H9 (cell line): ENCODE data around the gene PLEKHA7. TPM values are rescaled to one million over a fixed set of nuclear protein-coding genes. Genes with fewer than 3 reads are reported as not detected.

Source experiments
- DNase-seq: peaks from one replicate; pipeline ENCODE4 v3.0.0-alpha.2; 2017
- H2AFZ ChIP-seq: one replicate; pipeline ENCODE4 v1.6.1; 2013; ENCODE audit warnings: mild to moderate bottlenecking, low read length, control low read depth, moderate library complexity
- H2AK5ac ChIP-seq: 2 replicates; pipeline ENCODE4 v1.6.1; 2013; ENCODE audit warnings: low read length, control low read depth, mixed read lengths; ENCODE audit not compliant: insufficient read length
- H2BK120ac ChIP-seq: one replicate; pipeline ENCODE4 v1.6.1; 2013; ENCODE audit warnings: low read depth, mild to moderate bottlenecking, low read length, control low read depth, inconsistent platforms; ENCODE audit not compliant: poor library complexity, severe bottlenecking
- H2BK12ac ChIP-seq: 2 replicates; pipeline ENCODE4 v1.6.1; 2013; ENCODE audit warnings: low read length, control low read depth, mixed read lengths, low read depth; ENCODE audit not compliant: insufficient read length
- H2BK15ac ChIP-seq: 2 replicates; pipeline ENCODE4 v1.6.1; 2013; ENCODE audit warnings: low read depth, low read length, control low read depth
- H2BK20ac ChIP-seq: one replicate; pipeline ENCODE4 v1.6.1; 2013; ENCODE audit warnings: low read depth, mild to moderate bottlenecking, low read length, control low read depth, inconsistent platforms; ENCODE audit not compliant: poor library complexity, severe bottlenecking
- H2BK5ac ChIP-seq: 2 replicates; pipeline ENCODE4 v1.6.1; 2013; ENCODE audit warnings: low read length, control low read depth, mixed read lengths; ENCODE audit not compliant: insufficient read length
- H3K14ac ChIP-seq: 2 replicates; pipeline ENCODE4 v1.6.1; 2013; ENCODE audit warnings: low read length, control low read depth; ENCODE audit not compliant: insufficient read depth
- H3K18ac ChIP-seq: 2 replicates; pipeline ENCODE4 v1.6.1; 2013; ENCODE audit warnings: low read depth, mild to moderate bottlenecking, mixed read lengths, low read length, control low read depth; ENCODE audit not compliant: insufficient read length
- H3K23ac ChIP-seq: 2 replicates; pipeline ENCODE4 v1.6.1; 2013; ENCODE audit warnings: low read length, control low read depth, mixed read lengths, low read depth; ENCODE audit not compliant: insufficient read length
- H3K23me2 ChIP-seq: 2 replicates; pipeline ENCODE4 v1.6.1; 2013; ENCODE audit warnings: low read depth, mild to moderate bottlenecking, mixed read lengths, low read length, control low read depth; ENCODE audit not compliant: insufficient read length, poor library complexity, severe bottlenecking
- H3K27ac ChIP-seq: 2 replicates; pipeline ENCODE4 v1.5.1; 2013; ENCODE audit warnings: low read length, control low read depth, mixed read lengths, low read depth; ENCODE audit not compliant: insufficient read length
- H3K27me3 ChIP-seq: 2 replicates; pipeline ENCODE4 v1.6.1; 2013; ENCODE audit warnings: low read length, control low read depth, inconsistent platforms; ENCODE audit not compliant: insufficient read depth
- H3K4ac ChIP-seq: 2 replicates; pipeline ENCODE4 v1.6.1; 2013; ENCODE audit warnings: low read depth, mild to moderate bottlenecking, control low read depth, inconsistent platforms, low read length, moderate library complexity
- H3K4me1 ChIP-seq: 2 replicates; pipeline ENCODE4 v1.6.1; 2013; ENCODE audit warnings: low read length, control low read depth, inconsistent platforms; ENCODE audit not compliant: insufficient read depth
- H3K4me2 ChIP-seq: 2 replicates; pipeline ENCODE4 v1.6.1; 2013; ENCODE audit warnings: low read length, control low read depth, mixed read lengths; ENCODE audit not compliant: insufficient read length, insufficient read depth
- H3K56ac ChIP-seq: 2 replicates; pipeline ENCODE4 v1.6.1; 2013; ENCODE audit warnings: low read depth, mild to moderate bottlenecking, mixed read lengths, low read length, control low read depth; ENCODE audit not compliant: insufficient read length
- H3K79me1 ChIP-seq: 2 replicates; pipeline ENCODE4 v1.6.1; 2013; ENCODE audit warnings: low read depth, mild to moderate bottlenecking, moderate library complexity, low read length, control low read depth, inconsistent platforms; ENCODE audit not compliant: insufficient read depth, poor library complexity, severe bottlenecking
- H3K79me2 ChIP-seq: 2 replicates; pipeline ENCODE4 v1.6.1; 2013; ENCODE audit warnings: low read length, control low read depth, inconsistent platforms; ENCODE audit not compliant: insufficient read depth
- H3K9ac ChIP-seq: 2 replicates; pipeline ENCODE4 v1.6.1; 2013; ENCODE audit warnings: low read length, control low read depth, mixed read lengths; ENCODE audit not compliant: insufficient read length; ENCODE audit errors: extremely low read depth
- H3K9me3 ChIP-seq: one replicate; pipeline ENCODE4 v1.6.1; 2013; ENCODE audit warnings: low read depth, low read length, inconsistent platforms; ENCODE audit not compliant: control insufficient read depth
- H3T11ph ChIP-seq: one replicate; pipeline ENCODE4 v1.6.1; 2013; ENCODE audit warnings: mild to moderate bottlenecking, low read length, control low read depth, inconsistent platforms
- H4K20me1 ChIP-seq: one replicate; pipeline ENCODE4 v1.6.1; 2013; ENCODE audit not compliant: control insufficient read depth, insufficient read length, insufficient read depth
- H4K5ac ChIP-seq: 2 replicates; pipeline ENCODE4 v1.6.1; 2013; ENCODE audit warnings: low read depth, mild to moderate bottlenecking, mixed read lengths, low read length, control low read depth; ENCODE audit not compliant: insufficient read length
- H4K8ac ChIP-seq: replicated peaks from 2 replicates; pipeline ENCODE4 v1.6.1; 2013; ENCODE audit warnings: low read length, control low read depth, mixed read lengths, low read depth; ENCODE audit not compliant: insufficient read length
- H4K91ac ChIP-seq: 2 replicates; pipeline ENCODE4 v1.6.1; 2013; ENCODE audit warnings: low read depth, mild to moderate bottlenecking, moderate library complexity, mixed read lengths, low read length, control low read depth; ENCODE audit not compliant: insufficient read length
- H3K27ac Mint-ChIP-seq, 3 experiments: 2 replicates in 2 of 3; 3 replicates in 1 of 3; pipeline ENCODE4 v1.8.0; 2020 to 2021; ENCODE audit warnings: mixed read lengths in 3 of 3, mild to moderate bottlenecking in 1 of 3, moderate library complexity in 1 of 3
- H3K27me3 Mint-ChIP-seq: 2 replicates; pipeline ENCODE4 v1.8.0; 2021; ENCODE audit warnings: low read depth, mild to moderate bottlenecking, moderate library complexity, mixed read lengths
- H3K36me3 Mint-ChIP-seq, 3 experiments: 2 replicates in 2 of 3; 3 replicates in 1 of 3; pipeline ENCODE4 v1.8.0; 2020 to 2021; ENCODE audit warnings: low read depth in 3 of 3, mixed read lengths in 3 of 3; ENCODE audit not compliant: insufficient read depth in 1 of 3
- H3K4me1 Mint-ChIP-seq, 2 experiments: 2 replicates each; pipeline ENCODE4 v1.8.0; 2020; ENCODE audit warnings: mixed read lengths in 2 of 2
- H3K4me3 Mint-ChIP-seq, 2 experiments: 2 replicates in 1 of 2; 3 replicates in 1 of 2; pipeline ENCODE4 v1.8.0; 2020 to 2021; ENCODE audit warnings: mild to moderate bottlenecking in 2 of 2, mixed read lengths in 2 of 2, moderate library complexity in 1 of 2
- H3K9me3 Mint-ChIP-seq, 2 experiments: 2 replicates in 1 of 2; 3 replicates in 1 of 2; pipeline ENCODE4 v1.8.0; 2020; ENCODE audit warnings: mild to moderate bottlenecking in 2 of 2, mixed read lengths in 2 of 2, moderate library complexity in 1 of 2
- WGBS: extraction: QIAGEN DNeasy Blood & Tissue Kit; methylation state at CpG from one replicate; pipeline ENCODE4 v1.1.7; 2013; ENCODE audit warnings: missing lambda C conversion rate, low lambda C conversion rate, mixed read lengths; ENCODE audit not compliant: insufficient read length; ENCODE audit errors: extremely low coverage; 5-methylcytosine and 5-hydroxymethylcytosine counted together
- total RNA-seq: library from RNA; stranded (reverse); gene quantifications from 2 replicates; pipeline ENCODE4 v1.2.1, GENCODE V29; 2021
- TF ChIP-seq, protein P1 (sequence below): fragments of 200-600 bp; sonication (generic); conservative IDR thresholded peaks from 3 replicates; pipeline ENCODE4 v1.8.0; 2021; ENCODE audit warnings: antibody characterized with exemption, mild to moderate bottlenecking

The PLEKHA7 gene
- total RNA-seq, 1 experiment from 2014 or later = 21.0 TPM

DNA sequence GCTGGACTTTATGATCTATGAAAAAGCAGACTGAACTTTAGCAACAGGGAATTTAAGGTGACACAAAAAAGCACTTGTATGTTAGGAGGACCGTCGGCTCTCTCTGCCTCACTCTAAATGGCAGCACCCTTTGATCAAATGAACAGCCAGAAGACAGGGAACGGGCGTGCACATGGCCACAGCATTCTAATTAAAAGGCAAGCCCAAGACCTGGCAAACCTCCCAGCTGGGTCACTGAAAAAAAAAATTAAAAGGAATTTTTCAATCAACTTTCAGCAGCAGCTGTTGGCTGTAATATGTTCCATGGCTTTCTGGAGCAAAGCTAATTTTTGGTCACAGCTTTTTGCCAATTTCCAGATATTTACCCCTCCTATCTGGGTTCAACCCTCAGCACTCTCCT, 159.2 kb downstream of the PLEKHA7 start:
- no peaks in the 10 kb centered on the region for H3K4me1 ChIP-seq
- H3K9me3 ChIP-seq = no peaks in the 10 kb centered on the region
- no peak overlapping the region for H2BK20ac ChIP-seq
- H3K14ac ChIP-seq = no peak overlapping the region
- H3K9ac ChIP-seq = no peak overlapping the region
- DNase-seq = no peak
- H3K27ac Mint-ChIP-seq = no peak overlapping the region; a peak in 2 of 7 replicates
- H3K9me3 Mint-ChIP-seq = no peaks in the 10 kb centered on the region
- peaks cover 4% of the 10 kb centered on the region in 2 experiments for H3K4me1 Mint-ChIP-seq
- H3K79me2 ChIP-seq = no peaks in the 10 kb centered on the region
- H2BK12ac ChIP-seq = no peak overlapping the region
- no peaks in the 10 kb centered on the region for H3K27me3 Mint-ChIP-seq
- no peak overlapping the region for H3K4me2 ChIP-seq
- H3K56ac ChIP-seq = no peak overlapping the region
- no peaks in the 10 kb centered on the region for H3K27me3 ChIP-seq
- H4K8ac ChIP-seq = no peak overlapping the region
- H3K4me3 Mint-ChIP-seq = no peak overlapping the region
- no peaks in the 10 kb centered on the region for H3K79me1 ChIP-seq
- H2BK15ac ChIP-seq = no peak overlapping the region
- H3K27ac ChIP-seq = no peak overlapping the region
- no peak overlapping the region for H3K23ac ChIP-seq
- H3T11ph ChIP-seq = no peak overlapping the region
- H2AFZ ChIP-seq = no peak overlapping the region
- H4K5ac ChIP-seq = no peak overlapping the region
- no peak overlapping the region for H2BK120ac ChIP-seq
- TF ChIP-seq, protein P1, sequence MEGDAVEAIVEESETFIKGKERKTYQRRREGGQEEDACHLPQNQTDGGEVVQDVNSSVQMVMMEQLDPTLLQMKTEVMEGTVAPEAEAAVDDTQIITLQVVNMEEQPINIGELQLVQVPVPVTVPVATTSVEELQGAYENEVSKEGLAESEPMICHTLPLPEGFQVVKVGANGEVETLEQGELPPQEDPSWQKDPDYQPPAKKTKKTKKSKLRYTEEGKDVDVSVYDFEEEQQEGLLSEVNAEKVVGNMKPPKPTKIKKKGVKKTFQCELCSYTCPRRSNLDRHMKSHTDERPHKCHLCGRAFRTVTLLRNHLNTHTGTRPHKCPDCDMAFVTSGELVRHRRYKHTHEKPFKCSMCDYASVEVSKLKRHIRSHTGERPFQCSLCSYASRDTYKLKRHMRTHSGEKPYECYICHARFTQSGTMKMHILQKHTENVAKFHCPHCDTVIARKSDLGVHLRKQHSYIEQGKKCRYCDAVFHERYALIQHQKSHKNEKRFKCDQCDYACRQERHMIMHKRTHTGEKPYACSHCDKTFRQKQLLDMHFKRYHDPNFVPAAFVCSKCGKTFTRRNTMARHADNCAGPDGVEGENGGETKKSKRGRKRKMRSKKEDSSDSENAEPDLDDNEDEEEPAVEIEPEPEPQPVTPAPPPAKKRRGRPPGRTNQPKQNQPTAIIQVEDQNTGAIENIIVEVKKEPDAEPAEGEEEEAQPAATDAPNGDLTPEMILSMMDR = no peak
- no peaks in the 10 kb centered on the region for H3K23me2 ChIP-seq
- no CpG with 5 or more reads among the region's 4 CpGs for WGBS
- no peak overlapping the region for H2BK5ac ChIP-seq
- H3K4ac ChIP-seq = no peak overlapping the region
- no peak overlapping the region for H2AK5ac ChIP-seq
- H4K91ac ChIP-seq = no peak overlapping the region
- peaks cover 0 to 38% (median 9%) of the 10 kb centered on the region in 3 experiments; a peak in 6 of 7 replicates for H3K36me3 Mint-ChIP-seq
- H4K20me1 ChIP-seq = no peaks in the 10 kb centered on the region
- H3K18ac ChIP-seq = no peak overlapping the region
